IPS DF 19.7 (cell line): Measurements from ENCODE around the gene MRM3.
"Not testable (repeated sequence)": the region's sequence is repeated elsewhere in the genome, so short reads cannot be mapped to it uniquely, and the experiment has no call there.

ENCODE experiments used
- DNase-seq: peaks from one replicate; pipeline ENCODE4 v3.0.0-alpha.2; 2013; ENCODE audit warnings: low read depth, low spot score

Gene MRM3

DNA sequence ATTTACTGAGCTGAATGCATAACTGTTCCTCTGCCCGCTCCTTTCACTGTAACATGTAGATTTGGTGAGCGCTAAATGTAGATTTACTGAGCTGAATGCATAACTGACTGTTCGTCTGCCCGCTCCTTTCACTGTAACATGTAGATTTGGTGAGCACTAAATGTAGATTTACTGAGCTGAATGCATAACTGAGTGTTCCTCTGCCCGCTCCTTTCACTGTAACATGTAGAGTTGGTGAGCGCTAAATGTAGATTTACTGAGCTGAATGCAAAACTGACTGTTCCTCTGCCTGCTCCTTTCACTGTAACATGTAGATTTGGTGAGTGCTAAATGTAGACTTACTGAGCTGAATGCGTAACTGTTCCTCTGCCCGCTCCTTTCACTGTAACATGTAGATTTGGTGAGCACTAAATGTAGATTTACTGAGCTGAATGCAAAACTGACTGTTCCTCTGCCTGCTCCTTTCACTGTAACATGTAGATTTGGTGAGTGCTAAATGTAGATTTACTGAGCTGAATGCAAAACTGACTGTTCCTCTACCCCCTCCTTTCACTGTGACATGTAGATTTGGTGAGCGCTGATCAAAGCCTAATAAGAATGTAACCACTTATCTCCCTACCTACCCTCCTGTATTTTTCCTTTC is 26.7 kb upstream of the MRM3 start:
- DNase-seq = not testable (repeated sequence)

DNA sequence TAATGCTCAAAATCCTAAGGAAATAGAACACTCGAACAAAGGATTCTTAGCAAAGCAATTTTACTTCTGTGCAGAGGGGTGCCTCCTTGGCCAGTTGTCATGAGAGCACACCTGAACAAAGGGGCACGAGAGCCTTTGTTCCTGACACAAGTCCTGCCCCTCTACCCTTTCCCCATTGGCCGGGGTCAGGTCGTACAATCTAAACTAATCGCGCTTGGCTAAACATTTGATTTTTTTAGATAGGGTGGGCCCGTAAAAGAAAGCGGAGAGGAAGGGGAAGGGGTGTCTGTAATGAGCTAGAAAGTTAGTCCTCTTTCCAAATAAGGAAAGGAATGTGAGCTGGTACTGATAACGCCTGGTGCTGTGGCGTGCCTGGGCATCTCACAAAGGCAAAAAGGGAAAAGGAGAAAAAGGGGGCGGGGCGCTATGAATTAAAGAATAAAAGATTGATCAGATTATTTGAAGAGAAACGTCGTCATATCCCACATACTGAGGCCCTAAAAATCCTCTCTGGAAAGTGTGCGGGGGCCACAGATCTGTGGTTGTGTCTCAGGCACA is 26.1 kb upstream of the MRM3 start:
- DNase-seq = not testable (repeated sequence)

DNA sequence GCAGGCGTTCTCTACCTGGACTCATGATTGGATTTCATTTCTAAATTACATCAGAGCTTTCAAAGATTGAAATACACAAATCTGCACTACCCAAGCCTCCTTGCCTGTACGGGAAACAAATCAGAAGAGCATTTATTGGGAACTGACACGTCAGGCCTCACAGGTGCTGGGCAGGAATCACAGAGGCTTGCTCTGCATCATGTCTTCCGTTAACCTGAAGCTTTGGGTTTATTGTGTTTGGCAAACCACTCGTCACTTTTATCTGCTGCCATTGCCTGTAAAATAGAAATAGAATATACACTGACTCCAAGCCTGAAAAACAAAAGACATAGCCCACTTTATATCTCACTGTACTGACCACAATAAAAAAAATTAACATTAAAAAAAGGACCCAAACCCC is 22.2 kb upstream of the MRM3 start:
- no peak for DNase-seq

DNA sequence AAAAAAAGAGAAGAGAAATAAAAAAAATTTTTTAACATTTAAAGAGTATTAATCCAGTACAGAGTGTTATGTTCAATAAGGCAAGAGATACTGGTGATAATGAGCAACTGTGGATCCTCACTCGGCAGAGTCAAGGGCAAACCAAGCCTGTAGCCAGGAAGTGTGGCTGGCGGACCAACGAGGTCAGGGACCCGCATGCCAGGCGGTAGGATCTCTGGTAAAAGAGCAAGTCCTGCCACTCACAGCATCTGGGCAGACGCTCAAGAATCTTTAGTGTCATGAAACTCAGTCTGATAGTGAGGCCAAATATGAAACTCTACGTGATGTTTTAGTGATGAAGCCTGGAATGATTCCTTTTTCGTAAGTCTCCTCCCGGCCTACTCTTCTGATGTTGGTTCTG is 21.8 kb upstream of the MRM3 start:
- DNase-seq = no peak

DNA sequence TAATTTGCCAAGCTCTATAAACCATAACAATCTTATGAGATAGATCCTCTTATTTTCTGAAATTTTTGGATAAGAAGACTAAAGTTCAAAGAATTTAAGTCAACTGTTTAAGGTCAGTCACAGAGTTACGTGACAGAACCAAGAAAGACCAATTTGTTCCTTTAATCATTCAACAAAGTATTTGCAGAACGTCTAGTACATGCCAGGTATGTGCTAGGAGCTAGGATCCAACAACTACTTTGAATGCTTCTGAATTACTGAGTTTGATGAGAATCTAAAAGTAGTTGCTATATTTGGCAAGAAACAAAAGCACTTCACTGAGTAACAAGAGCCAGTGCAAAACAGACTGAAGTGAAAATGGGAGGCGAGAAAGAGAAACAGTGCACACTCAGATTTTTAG is 15.1 kb upstream of the MRM3 start:
- DNase-seq = no peak

DNA sequence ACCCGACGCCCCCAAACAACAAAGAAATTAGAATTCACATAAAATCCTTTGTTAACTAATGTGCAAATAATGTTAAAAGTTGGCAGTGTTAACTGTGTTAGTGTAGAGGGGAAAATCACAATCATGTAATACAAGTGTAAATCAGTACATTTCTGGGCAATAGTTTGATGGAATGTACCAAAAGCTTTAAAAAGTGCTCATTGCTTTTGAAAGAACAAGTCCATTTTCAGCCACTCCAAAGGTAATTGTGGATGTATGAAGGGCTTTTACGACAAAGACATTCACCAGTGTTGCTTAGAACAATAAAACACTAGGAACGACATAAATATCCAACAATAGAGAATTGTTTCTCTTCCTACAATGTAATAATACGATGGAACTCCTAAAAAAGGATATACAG is 9.1 kb upstream of the MRM3 start:
- no peak for DNase-seq

DNA sequence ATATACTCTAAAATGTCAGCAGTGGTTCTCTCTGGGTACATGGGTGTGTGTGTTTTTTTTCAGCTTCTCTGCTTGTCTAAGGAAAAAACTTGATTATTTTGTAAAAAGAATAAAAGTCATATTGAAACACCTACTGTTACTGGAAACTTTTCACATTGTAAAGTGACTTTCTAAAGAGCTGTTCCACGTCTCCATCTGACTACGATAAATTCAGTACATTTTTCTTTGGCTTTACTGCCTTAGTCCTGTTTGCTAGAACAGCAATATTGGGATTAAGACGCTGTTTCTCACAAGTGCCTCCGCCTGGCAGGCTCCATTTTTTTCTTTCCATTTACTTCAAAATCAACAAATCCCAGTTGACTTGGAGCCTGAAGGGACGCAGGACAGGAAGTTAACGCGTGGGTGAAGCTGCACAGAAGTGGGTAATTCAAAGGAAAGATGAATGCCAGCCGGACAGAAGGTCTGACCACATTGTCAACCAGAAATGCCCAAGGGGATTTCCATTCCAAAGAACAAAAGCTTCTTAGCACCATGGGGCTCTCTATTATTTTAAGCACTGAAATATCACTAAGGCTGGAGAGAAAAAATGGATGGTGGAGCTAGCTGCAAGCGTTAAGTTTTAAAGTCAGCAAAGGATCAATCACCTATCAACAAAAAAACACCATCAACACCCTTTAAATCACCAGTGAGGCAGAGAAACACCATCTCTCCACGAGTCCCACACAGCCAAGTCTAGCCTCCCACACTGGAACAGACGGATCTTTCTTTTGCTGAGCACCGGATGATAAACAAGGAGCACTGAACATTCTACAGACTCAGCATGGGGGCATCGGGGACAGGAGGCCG is 8.5 kb upstream of the MRM3 start:
- no peak for DNase-seq

DNA sequence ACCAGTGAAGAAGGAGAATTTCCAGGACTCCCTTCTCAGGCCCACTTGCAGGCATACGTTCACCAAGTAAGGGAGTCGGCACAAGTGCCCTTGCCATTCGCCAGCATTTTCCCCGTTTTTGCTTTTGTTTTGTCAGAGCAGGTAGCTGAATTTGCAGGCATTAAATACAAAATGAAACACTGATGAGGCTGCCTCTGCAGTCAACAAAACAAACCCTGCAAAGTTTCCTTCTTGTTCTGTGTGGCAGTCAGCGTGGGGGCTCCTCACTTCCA is 7.9 kb upstream of the MRM3 start:
- no peak for DNase-seq

DNA sequence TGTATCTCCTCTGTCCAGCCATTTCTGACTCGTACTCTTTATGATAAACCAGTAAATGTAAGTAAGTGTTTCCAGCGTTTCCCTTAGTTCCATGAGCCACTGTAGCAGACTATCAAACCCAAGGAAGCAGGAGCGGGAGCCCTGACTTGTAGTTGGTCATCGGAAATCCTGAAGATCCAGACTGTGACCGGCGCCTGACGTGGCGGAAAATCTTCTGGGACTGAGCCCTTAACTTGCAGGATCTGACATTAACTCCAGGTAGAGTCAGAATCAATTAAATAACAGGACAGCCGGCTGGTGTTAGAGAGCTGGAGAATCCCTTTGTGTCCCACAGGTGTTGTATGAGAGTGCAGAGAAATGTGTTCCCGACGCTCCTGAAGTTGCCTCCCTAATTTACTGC is 4.1 kb upstream of the MRM3 start:
- DNase-seq = no peak

DNA sequence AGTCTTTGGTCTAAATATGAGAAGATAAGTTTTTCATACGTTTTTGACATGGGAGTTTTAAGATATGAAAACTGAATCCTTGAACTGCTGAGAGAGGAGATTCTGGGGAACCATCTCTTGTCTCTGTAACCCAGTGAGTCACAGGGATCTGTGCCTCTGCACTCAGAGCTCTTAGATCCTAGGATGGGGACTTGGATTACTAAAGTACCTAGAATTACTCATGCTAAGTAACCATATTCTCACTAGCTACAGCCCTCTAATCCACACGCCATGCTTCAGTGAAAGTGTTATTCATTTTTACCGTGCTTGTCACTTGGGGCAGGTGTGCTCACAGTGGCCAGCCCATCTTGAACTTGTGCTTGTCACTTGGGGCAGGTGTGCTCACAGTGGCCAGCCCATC is 2.0 kb downstream of the MRM3 start:
- DNase-seq = no peak

DNA sequence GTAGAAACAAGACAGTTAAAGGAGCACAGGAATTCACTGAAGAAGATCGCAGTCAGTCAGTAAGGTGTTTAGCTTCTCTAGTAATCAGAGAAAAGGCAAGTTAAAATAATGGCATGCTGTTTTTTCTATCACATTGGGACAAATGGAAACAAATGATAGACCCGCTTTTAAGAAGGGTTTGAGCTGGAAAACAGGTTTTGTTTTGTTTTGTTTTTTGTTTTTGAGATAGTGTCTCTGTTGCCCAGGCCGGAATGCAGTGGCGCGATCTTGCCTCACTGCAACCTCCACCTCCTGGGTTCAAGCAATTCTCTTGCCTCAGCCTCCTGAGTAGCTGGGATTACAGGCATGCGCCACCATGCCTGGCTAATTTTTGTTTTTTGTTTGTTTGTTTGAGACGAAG is 3.7 kb downstream of the MRM3 start:
- not testable (repeated sequence) for DNase-seq

DNA sequence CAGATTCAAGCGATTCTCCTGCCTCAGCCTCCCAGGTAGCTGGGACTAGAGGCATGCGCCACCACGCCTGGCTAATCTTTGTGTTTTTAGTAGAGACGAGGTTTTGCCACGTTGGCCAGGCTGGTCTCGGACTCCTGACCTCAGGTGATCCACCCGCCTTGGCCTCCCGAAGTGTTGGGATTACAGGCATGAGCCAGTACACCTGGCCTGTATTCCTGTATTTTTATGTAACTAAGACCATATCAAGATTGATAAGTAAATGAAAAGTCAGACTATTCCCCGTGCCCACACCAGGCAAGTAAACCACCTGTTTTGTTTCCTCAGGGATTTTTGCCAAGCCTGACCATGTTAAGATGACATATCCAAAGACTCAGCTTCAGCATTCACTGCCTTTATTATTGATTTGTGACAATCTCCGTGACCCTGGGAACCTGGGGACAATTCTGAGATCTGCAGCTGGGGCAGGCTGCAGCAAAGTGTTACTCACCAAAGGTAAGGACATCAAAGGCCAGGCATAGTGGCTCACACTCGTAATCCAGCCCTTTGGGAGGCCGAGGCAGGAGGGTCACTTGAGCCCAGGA is 5.6 kb downstream of the MRM3 start:
- no peak for DNase-seq

DNA sequence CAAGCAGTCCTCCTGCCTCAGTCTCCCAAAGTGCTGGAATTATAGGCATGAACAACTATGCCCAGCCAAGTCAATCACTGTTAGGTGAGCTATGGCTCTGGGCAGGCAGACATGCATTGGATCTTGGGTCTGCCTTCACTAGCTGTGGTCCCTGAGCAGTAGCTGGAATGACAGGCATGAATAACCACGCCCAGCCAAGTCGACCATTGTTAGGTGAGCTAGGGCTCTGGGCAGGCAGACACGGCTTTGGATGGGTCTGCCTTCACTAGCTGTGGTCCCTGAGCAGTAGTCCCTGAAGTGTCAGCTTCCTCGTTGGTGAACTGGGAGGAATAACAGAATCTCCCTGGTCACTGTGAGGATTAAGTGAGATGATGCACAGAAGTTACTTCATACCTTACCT is 6.4 kb downstream of the MRM3 start:
- DNase-seq = no peak

DNA sequence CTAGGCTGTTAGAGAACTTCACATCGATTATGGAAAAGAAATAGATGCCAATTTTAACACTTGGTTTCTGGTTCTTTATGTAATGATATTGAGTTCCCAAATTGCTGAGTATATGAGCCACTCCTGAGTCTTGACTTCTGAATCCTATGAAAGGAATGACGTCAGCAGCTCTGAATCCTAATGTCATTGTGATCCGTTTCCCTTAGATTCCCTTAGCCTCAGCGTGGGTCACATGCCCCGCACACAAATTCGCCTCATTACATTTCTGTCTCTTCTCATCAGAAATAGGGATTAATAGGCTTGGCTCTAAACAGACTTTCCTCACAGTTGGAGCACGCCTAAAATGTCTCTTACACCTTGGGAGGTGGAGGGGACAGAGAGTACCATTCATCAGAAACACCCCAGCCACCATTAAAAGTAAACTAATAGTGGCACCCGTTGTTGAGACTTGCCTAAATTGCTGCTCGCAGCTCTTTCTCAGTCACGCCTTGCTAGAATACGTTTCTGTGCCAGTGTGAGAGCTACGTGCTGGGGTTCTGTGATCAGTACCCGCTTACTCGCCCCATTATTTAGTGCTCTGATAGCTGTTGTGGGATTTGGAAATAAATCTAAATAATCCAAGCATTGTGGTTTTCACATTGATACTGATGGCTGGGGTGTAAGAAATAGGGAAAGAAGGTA is 7.1 kb downstream of the MRM3 start:
- DNase-seq = no peak

DNA sequence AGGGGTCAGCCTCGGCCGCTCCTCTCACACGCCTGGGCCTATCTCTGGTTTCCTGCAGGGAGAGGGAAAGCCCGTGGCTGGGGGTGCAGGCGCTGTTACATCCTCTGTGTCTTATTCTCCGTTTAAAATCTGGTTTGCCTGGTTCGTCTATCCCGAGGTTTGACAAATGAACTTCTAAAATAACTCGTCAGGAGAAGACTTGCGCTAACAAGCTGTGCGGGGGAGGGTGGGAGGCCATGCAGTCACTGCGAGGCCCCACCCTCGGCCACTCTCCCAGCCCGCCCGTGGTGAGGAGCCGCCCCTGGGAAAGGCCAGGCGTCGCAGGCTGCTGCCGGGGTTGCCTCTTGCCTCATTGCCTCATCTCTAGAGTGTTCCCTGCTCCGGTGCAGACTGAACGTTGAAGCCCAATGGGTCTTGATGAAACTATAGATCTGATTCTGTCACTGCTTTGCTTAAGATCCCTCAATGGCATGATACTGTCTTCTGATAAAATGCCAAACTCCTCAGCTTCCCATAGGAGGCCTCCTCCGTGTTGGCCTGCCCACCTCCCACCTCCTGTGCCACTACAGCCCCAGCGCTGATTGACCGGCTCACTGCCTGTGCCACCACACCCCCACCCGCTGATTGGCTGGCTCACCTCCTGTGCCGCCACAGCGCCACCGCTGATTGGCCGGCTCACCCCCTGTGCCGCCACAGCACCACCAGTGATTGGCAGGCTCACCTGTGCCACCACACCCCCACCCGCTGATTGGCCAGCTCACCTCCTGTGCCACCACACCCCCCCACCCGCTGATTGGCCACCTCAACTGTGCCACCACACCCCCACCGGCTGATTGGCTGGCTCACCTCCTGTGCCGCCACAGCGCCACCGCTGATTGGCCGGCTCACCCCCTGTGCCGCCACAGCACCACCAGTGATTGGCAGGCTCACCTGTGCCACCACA is 8.0 kb downstream of the MRM3 start:
- not testable (repeated sequence) for DNase-seq

DNA sequence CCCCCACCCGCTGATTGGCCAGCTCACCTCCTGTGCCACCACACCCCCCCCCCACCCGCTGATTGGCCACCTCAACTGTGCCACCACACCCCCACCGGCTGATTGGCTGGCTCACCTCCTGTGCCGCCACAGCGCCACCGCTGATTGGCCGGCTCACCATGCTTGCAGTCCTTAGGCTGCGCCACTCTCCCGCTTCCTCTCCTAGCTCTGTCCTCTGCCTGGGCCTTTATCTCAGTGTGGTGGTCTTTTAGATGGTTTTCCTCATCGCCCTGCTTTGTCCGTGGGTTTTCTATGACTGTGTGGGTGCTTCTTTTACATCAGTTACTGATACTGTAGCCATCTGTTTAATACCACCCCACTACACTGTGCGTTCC is 8.7 kb downstream of the MRM3 start:
- not testable (repeated sequence) for DNase-seq

DNA sequence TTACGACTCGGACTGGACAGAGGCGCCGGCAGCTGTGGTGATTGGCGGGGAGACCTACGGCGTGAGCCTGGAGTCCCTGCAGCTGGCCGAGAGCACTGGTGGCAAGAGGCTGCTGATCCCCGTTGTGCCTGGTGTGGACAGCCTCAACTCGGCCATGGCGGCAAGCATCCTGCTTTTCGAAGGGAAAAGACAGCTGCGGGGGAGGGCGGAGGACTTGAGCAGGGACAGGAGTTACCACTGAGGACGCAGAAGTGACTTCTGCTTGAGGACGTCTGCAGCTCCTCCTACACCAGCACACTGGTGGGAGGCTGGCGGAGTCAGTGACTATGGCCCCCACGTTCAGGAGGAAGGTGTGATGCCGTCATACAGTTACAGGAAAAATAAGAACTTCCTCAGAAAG is 9.7 kb downstream of the MRM3 start:
- no peak for DNase-seq

DNA sequence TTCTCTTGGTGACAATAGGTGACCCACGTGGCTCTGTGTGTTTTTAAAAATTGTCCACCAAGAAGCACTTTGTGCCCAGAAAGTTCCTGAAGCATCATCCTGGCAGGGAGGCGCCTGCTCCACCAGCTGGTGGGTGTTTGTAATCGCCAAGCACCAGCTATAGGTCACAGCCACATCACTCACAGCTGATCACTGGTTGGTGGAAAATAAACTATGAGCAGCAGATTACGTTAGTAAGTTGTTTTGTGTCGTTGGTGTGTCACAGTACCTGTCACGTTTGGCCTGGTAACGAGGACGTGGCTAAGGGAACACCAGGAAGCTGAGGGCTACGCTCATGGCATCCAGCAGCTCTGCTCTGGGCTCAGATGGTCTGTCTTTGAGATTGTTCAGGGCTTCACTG is 10.1 kb downstream of the MRM3 start:
- no peak for DNase-seq

DNA sequence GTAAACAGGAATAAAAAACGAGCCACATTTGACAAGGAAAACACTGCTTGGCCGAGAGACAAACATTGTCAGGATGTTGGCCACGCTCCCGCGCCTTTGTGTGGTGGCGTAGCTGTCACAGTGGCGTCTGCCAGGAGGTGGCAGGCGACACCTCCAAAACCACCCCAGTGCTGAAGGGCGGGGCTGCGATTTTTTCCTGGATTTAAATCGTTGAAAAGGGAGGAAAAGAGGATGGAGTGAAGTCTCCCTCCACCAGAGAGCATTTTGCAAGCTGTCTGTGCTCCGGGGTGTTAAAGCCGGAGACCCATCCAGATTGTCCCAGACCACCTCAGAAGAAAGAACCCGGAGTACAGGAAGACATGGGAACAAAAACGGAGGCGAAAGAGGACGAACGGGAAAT is 12.7 kb downstream of the MRM3 start:
- DNase-seq = no peak

DNA sequence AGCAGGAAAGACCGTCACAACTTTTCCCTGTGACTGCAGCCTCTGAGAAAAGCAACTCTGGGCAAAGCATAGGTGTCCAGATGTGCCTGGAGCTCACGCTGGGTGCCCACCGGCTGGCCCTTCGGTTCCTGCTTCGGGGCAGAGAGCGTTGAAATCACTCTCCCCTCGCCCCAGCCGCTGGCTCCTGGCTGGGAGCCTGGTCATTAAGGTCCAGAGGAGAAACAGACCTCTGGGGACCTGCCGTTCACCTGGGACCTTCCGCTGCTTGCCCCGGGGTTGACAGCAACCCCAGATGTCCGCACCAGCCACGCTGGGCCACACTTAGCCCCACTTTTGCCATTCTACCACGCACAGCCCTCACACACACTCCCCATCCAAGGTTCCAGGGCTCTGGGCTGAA is 13.1 kb downstream of the MRM3 start:
- DNase-seq = no peak

DNA sequence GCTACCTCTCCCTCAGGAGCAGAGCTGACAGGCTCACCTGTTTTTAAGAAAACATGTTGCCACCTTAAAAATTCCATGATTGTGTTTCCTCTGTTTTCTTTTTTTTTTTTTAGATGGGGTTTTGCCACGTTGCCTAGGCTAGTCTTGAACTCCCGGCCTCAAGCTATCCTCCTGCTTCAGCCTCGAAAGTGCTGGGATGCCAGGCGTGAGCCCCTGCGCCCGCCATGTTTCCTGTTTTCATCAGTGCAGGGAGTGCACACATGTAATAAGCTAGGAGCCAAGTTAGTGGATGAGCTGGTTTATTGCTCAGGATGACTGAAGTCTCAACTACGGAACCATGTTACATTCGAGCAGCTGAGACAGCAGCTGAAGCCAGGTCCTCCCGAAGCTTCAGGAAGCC is 13.6 kb downstream of the MRM3 start:
- DNase-seq = no peak
